AG10803 (cell line): ENCODE measurements around the gene VSNL1.
A peak's percentile ranks its signal among the peaks of the same experiment; 100 is the strongest.

Experiments used
- DNase-seq: peaks from one replicate; pipeline ENCODE4 v3.0.0; 2010; ENCODE audit warnings: low read depth
- H3K4me3 ChIP-seq: 2 replicates; pipeline ENCODE4 v1.5.1; 2011; ENCODE audit warnings: mild to moderate bottlenecking, low read length, control low read depth
- CTCF ChIP-seq: conservative IDR thresholded peaks from 2 replicates; pipeline ENCODE4 v1.5.1; 2011; ENCODE audit warnings: mild to moderate bottlenecking, low read length, control low read depth, inconsistent platforms

Gene VSNL1

GRCh38 chr2:17518212-17519154 is 22.0 kb upstream of the VSNL1 start, which contains the start of gene RAD51AP2:
RAD51AP2 (minus strand) TSS chr2:17518440; CDS start chr2:17518415, 25 bp downstream.
- H3K4me3 ChIP-seq: peak within 1 kb of the TSS; percentile 63
- TF ChIP-seq CTCF: no peak
- DNase-seq: peak; percentile 61

- no peak for TF ChIP-seq CTCF
- no peak for DNase-seq
- H3K4me3 ChIP-seq: no peak overlapping the region
Measured at GRCh38 chr2:17519486-17519885, 21.0 kb upstream of the VSNL1 start.

- TF ChIP-seq CTCF: no peak
- no peak overlapping the region for H3K4me3 ChIP-seq
- DNase-seq: no peak
Measured at GRCh38 chr2:17520761-17521160, 19.7 kb upstream of the VSNL1 start.

GRCh38 chr2:17521621-17522020 is 18.9 kb upstream of the VSNL1 start:
- no peak overlapping the region for H3K4me3 ChIP-seq
- TF ChIP-seq CTCF: no peak
- DNase-seq: no peak

- DNase-seq: no peak
- no peak for TF ChIP-seq CTCF
- H3K4me3 ChIP-seq: no peak overlapping the region
Measured at GRCh38 chr2:17522303-17522702, 18.2 kb upstream of the VSNL1 start.

- H3K4me3 ChIP-seq: no peak overlapping the region
- no peak for TF ChIP-seq CTCF
- DNase-seq: no peak
Measured at GRCh38 chr2:17529771-17530170, 10.7 kb upstream of the VSNL1 start.

- no peak for DNase-seq
- H3K4me3 ChIP-seq: no peak overlapping the region
- no peak for TF ChIP-seq CTCF
Measured at GRCh38 chr2:17533546-17533945, 7.0 kb upstream of the VSNL1 start.
